ENCODE measurements around the gene EVI5.

The EVI5 gene

GRCh38 chr1:92701147-92701546, 83.8 kb downstream of the EVI5 start:
- in situ Hi-C loops (cut with MboI; ENCODE audit: low sequenced_read_pairs), result no loop called here

- in situ Hi-C loops (cut with MboI; ENCODE audit: low sequenced_read_pairs), result no loop called here
Observed at GRCh38 chr1:92698932-92699331, 86.0 kb downstream of the EVI5 start.

DNA sequence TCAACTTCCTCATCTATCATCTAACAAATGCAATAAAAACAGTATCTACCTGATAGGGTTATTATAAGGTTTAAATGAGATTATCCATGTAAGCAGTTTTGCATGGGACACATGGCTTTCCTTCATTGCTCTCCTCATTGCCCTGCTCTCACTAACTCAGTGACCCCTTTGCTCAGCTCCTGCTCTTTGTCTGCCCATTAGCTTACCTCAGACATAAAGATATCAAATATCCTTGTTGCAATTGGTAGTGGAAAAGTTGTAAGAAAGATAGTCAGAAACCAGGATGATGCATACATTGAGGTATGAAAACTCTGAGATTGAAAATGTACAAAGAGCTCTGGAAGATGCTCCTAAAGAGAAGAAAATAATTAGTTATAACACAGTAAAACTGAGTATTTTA, 89.8 kb downstream of the EVI5 start:
- in situ Hi-C loops (cut with MboI; ENCODE audit: low sequenced_read_pairs), result no loop called here

- in situ Hi-C loops (cut with MboI; ENCODE audit: low sequenced_read_pairs), result no loop called here
Observed at GRCh38 chr1:92691925-92692324, 93.0 kb downstream of the EVI5 start.

DNA sequence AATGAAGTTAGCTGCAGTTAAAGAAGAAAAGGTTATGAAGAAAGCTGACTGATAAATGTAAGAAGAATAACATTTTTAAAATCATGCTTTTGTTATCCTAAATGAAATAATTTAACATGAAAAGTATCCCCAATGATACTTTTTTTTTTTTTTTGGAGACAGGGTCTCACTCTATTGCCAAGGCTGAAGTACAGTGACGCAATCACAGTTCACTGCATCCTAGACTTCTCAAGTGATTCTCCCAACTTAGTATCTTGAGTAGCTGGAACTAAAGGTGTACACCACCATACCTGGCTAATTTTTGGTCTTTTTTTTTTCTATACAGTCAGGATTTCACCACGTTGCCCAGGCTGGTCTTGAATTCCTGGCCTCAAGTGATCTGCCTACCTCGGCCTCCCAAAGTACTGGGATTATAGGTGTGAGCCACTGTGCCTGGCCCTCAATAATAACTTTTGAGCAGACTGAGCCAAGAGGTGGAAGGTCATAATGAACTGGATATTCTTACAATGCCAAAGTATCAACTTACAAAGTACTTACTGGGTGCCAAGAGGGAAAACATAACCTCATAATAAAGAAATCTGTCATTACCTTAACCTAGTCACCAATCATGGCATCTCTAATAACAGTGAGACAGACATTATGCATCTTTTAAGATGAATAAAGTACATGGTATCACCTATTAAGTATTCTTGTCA, 94.5 kb downstream of the EVI5 start:
- in situ Hi-C loops (cut with MboI; ENCODE audit: low sequenced_read_pairs), result no loop called here

DNA sequence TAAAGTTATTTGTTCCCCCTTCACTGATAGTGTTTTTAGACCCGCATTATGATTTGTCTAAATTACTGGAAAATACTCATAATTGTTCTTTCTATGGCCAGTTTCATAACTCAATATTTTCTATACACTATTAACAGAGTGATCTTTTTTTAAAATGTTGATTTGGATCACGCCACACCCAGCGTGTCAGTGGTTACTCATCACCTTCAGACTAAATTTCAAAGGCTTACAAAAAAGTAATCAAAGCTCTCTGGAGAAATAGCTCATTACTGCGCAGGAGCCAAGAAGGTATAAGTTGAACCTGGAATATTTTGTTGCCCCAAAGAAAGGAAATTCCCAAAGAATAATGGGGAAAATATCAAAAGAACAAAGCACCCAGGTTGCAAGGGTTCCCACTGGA, 104.9 kb downstream of the EVI5 start:
- in situ Hi-C loops (cut with MboI; ENCODE audit: low sequenced_read_pairs), result no loop called here

DNA sequence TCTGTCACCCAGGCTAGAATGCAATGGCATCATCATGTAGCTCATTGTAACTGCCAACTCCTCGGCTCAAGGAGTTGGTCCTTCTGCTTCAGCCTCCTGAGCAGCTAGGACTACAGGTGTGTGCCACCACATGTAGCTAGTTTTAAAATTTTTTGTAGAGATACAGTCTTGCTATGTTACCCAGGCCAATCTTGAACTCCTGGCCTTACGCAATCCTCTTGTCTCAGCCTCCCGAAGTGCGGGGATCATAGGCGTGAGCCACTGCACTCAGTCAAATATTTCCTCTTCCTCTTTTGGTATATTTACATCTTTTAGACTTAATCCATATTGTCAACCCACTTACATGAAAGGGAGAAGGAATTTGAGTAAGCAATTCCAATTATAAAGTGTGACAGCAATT, 121.1 kb downstream of the EVI5 start:
- in situ Hi-C loops (cut with MboI; ENCODE audit: low sequenced_read_pairs), result no loop called here

DNA sequence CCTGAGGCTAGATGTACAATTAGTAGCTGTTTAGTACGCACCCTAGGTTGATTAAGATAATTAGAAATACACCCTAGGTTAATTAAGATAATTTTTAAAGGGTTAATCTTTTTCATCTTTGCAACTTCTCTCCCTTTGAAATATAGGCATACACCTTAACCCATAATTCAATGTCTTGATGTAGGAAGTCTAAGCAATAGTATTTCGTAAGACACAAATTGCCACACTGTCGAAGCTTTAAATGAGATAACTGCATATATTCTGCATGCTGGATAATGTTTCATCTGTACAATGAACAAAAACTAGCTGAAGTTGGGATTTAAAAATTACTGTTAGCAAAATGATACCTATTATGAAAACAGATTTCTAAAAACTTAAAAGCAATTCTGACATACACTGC, 122.9 kb downstream of the EVI5 start:
- in situ Hi-C loops (cut with MboI; ENCODE audit: low sequenced_read_pairs), result no loop called here

DNA sequence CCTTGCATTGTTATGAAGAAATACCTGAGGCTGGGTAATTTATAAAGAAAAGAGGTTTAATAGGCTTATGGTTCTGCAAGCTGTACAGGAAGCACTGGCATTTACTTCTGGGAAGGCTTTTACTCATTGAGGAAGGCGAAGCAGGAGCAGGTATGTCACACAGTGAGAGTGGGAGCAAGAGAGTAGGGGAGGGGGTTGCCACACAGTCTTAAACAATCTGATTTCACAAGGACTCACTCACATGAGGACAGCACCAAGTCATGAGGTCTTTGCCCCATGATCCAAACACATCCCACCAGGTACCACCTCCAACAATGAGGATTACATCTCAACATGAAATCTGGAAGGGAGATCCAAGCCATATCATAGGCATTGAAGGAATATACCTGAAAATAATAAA, 127.2 kb downstream of the EVI5 start:
- in situ Hi-C loops (cut with MboI; ENCODE audit: low sequenced_read_pairs), result no loop called here

- in situ Hi-C loops (cut with MboI; ENCODE audit: low sequenced_read_pairs), result no loop called here
Observed at GRCh38 chr1:92655197-92655801, 129.6 kb downstream of the EVI5 start.

DNA sequence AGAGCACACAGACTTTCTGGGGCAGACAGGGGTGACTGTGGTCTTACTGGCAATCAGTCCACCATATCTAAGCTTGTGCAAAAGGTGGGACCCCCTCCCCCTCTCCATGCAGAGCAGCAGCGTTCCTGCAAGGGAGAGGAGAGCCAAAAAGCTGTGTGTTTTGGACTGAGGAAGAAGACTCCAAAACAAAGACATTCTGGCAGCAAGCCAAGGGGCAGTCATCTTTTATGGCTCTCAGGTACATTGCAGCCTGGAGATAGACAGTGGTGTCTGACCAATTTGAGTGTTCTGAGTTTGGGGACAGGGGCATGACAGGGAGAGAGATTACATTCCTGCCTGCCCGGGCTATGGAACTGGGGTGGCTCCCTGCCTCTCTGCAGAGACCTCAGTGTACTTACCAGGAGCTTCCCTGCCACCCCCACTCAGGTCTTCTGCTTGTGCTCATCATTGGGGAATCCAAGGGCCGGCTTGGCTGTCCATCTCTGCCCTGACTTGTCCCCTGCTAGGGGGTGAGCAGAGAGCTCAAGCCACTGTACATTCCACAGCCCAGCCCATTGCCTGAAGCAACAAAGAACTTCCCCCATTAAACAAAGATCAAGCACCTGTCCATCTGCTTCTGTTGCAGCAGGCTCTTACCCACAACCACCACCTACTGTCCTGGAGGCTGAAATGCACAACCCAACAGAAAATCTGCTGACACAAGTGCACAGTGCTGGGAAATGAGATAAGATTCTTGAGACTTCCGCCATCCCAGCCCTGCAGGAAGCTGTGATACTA, 131.1 kb downstream of the EVI5 start:
- in situ Hi-C loops (cut with MboI; ENCODE audit: low sequenced_read_pairs), result no loop called here

- in situ Hi-C loops (cut with MboI; ENCODE audit: low sequenced_read_pairs), result loop anchor here (25.0 kb wide), 1 partner anchor 1128 kb away; the partner anchor contains the start of gene CDC7
Observed at GRCh38 chr1:92640686-92641085, 144.2 kb downstream of the EVI5 start.

DNA sequence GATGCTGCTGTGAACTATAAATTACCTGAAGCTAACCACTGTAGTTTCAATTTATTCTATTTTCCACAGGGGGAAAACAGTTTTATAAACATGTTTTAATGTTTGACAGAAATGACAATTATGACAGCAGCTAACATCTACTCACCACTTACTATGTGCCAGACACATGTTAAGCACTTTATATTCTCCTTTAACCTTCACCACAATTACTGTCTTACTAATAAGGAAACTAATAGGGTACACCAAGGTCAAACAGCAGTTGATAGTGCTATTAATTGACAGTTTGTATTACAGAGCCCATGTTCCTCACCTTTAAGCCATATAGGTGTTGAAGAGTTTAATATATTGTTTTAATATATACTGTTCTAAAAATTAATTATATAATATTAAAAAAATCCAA, 146.4 kb downstream of the EVI5 start:
- in situ Hi-C loops (cut with MboI; ENCODE audit: low sequenced_read_pairs), result loop anchor here (25.0 kb wide), 1 partner anchor 1126 kb away; the partner anchor contains the start of gene CDC7

DNA sequence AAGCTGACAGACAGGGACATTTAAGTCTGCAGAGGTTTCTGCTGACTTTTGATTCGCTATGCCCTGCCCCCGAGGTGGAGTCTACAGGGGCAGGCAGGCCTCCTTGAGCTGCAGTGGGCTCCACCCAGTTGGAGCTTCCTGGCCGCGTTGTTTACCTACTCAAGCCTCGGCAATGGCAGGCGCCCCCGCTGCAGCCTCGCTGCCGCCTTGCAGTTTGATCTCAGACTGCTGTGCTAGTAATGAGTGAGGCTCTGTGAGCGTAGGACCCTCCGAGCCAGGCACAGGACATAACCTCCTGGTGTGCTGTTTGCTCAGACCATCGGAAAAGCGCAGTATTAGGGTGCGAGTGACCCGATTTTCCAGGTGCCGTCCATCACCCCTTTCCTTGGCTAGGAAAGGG, 149.7 kb downstream of the EVI5 start:
- in situ Hi-C loops (cut with MboI; ENCODE audit: low sequenced_read_pairs), result loop anchor here (25.0 kb wide), 1 partner anchor 1123 kb away; the partner anchor contains the start of gene CDC7

- in situ Hi-C loops (cut with MboI; ENCODE audit: low sequenced_read_pairs), result loop anchor here (25.0 kb wide), 1 partner anchor 611 kb away; no protein-coding TSS in a partner anchor
Observed at GRCh38 chr1:92623187-92623778, 161.6 kb downstream of the EVI5 start.

DNA sequence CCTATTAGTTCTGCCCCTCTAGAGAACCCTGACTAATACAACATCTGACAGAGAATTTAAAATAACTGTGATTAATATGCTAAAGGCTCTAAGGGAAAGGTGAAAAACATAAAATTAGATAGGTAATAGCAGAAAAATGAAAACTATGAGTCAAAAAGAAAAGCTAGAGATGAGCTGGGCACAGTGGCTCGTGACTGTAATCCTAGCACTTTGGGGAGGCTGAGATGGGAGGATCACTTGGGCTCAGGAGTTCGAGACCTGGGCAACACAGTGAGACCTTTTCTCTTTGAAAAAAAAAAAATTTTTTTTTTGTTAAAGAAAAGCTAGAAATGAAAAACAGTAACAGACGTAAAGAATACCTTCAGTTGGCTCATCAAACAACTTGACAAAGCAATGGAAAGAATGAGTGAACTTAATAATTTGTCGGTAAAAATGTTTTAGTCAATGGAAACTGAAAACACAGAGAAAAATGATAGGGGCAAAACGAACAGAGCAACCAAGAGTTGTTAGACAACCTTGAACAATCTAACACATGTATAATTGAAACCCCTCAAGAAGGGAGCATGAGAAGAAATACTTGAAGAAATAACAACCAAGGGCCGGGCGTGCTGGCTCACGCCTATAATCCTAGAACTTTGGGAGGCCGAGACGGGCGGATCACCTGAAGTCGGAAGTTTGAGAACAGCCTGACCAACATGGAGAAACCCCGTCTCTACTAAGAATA, 165.3 kb downstream of the EVI5 start:
- in situ Hi-C loops (cut with MboI; ENCODE audit: low sequenced_read_pairs), result loop anchor here (10.0 to 25.0 kb wide), 2 partner anchors 305 to 607 kb away; no protein-coding TSS in a partner anchor

DNA sequence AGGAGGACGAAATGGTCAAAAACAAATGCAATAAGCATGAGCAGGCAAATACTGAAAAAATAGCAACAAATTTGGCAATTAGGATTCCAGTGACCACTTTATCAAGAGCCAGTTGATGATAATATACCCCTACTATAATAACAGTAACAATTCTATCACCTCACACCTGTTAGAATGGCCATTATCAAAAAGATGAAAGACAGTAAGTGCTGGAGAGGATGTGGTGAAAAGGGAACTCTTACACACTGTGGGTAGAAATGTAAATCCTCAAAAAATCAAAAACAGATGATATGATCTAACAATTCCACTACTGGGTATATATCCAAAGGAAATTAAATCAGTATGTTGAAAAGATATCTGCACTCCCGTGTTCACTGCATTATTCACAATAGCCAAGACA, 183.9 kb downstream of the EVI5 start:
- in situ Hi-C loops (cut with MboI; ENCODE audit: low sequenced_read_pairs), result loop anchor here (25.0 kb wide), 1 partner anchor 589 kb away; no protein-coding TSS in a partner anchor

- in situ Hi-C loops (cut with MboI; ENCODE audit: low sequenced_read_pairs), result loop anchor here (25.0 kb wide), 1 partner anchor 112 kb away; the partner anchor contains the start of gene GFI1
Observed at GRCh38 chr1:92599184-92599583, 185.7 kb downstream of the EVI5 start.

DNA sequence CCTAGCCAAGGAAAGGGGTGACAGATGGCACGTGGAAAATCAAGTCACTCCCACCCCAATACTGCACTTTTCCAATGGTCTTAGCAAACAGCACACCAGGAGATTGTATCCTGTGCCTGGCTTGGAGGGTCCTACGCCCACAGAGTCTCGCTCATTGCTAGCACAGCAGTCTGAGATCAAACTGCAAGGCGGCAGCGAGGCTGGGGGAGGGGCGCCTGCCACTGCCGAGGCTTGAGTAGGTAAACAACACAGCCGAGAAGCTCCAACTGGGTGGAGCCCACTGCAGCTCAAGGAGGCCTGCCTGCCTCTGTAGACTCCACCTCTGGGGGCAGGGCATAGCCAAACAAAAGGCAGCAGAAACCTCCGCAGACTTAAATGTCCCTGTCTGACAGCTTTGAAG, 195.5 kb downstream of the EVI5 start:
- in situ Hi-C loops (cut with MboI; ENCODE audit: low sequenced_read_pairs), result loop anchor here (25.0 kb wide), 1 partner anchor 102 kb away; the partner anchor contains the start of gene GFI1

DNA sequence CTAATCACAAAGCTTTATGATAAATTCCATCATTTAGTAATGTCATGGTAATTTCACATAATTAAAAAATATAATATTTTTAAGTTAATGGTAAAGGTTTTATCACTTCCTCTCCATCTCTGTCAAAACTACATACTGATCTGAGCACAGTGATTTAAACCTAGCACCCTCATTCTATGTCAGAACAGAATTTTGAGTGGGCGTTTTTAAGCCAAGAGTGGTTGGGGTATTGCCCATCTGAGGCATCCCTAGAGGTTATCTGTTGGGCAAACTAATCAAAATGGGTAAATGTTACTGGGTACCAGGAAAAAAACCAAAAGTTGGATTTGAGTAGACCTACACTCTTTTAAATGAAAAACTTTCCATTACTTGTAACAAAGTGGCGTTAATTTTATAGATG, 197.5 kb downstream of the EVI5 start:
- in situ Hi-C loops (cut with MboI; ENCODE audit: low sequenced_read_pairs), result loop anchor here (25.0 kb wide), 1 partner anchor 100 kb away; the partner anchor contains the start of gene GFI1
